HG02970 (cell line): Measurements from ENCODE around the gene MEG3.

Experiments used
- ATAC-seq: cut with Tn5 transposase; IDR thresholded peaks from one replicate; pipeline ENCODE4 v1.9.1; 2021; ENCODE audit warnings: mild to moderate bottlenecking, moderate library complexity, moderate number of reproducible peaks; ENCODE audit not compliant: unreplicated experiment, low FRiP score

MEG3 gene

GRCh38 chr14:100860556-100861187, 34.8 kb downstream of the MEG3 start:
- no peak for ATAC-seq

- no peak for ATAC-seq
These were observed 35.4 kb downstream of the MEG3 start for GRCh38 chr14:100861188-100861936.

DNA sequence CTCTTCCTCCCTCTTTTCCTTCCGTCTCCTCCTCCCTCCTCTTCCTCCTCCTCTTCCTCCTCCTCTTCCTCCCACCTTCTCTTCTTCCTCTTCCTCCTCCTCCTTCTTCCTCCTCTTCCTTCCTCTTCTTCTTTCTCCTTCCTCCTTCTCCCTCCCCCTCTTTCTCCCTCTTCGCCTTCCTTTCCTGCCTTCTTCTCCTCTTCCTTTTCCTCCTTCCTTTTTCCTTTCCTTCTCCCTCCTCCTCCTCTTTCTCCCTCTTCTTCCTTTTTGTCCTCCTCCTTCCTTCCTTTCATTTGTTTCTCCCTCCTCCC, 36.0 kb downstream of the MEG3 start:
- no peak for ATAC-seq

DNA sequence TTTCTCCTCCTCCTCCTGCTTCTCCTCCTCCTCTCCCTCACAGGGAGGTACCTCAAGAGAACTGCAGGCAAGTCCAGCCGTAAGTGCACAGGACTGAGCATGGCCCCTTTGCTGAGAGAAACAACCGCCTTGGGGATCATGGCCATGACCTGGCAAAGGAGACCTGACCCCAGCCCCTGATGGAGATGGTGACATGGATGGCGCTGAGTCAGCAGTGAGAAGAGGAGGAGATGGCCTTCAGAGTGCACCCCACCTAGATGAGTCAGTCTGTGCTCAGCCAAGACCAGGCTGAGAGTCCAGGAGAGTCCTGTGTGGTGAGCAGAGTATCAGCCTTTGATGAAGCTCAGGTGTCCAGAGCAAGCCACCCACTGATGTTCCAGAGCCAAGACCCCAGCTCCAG, 36.4 kb downstream of the MEG3 start:
- ATAC-seq, result no peak

- no peak for ATAC-seq
These were observed 36.9 kb downstream of the MEG3 start for GRCh38 chr14:100862793-100863192.

DNA sequence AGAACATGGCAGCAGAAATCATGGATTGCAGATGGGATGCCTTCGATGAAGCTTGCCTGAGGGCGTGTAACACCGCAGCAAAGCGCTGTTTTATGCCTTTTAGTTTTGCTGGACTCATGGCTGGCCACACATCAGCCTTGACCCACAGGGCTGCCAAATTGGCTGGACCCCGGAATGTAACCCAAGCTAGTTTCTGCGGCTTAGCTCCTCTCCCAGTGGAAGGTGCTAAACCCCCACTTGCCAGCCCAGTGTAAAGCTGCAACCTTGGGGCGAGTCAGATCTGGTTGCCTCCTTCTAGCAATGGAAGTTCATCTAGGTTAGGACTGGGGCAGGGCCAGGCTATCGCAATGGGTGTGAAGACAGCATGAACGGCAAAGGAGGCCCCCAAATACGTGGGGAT, 38.3 kb downstream of the MEG3 start:
- ATAC-seq, result no peak

GRCh38 chr14:100864960-100865681, 39.2 kb downstream of the MEG3 start:
- ATAC-seq, result no peak

DNA sequence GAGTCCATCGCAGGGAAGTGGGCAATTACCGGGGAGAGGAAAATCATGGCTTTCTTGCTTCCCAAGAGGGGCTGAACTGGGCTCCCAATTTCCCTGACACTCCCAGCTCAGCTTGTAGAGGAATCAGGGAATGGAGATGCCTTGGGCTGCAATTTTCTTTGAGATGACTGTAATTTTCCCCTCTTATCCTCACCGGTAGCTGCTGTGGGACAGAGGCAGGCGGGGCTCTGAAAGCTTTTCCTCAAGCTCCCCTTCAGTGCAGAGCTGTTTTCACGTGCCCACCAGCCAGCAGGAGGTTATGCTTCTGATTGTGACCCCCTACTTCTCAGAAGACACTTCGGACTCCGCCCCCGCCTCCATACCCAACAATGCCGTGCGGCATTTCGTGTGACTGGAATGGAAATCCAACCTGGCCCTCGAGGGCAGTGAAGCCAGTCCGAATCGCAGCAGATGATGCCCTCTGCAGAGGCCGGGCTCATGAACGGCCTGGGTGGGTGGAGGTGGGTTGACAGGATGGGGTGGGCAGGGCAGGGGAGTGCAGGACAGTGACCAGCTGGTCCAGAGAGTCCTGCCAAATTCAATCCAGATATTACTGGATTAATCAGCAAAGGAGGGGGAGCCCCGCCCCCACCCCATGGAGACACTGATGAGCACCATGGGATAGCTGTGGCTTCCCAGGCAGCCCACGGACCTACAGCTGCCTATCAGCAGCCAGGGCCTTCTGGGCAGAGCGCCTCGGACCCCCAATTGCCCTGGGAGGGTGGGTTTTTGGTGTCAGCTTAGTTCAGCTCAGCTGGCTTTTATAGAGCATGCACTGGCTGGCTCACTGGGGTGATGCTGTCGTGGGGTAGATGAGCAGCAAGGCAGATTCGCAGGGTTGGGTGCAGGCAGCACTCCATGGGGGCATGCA, 40.0 kb downstream of the MEG3 start:
- no peak for ATAC-seq

DNA sequence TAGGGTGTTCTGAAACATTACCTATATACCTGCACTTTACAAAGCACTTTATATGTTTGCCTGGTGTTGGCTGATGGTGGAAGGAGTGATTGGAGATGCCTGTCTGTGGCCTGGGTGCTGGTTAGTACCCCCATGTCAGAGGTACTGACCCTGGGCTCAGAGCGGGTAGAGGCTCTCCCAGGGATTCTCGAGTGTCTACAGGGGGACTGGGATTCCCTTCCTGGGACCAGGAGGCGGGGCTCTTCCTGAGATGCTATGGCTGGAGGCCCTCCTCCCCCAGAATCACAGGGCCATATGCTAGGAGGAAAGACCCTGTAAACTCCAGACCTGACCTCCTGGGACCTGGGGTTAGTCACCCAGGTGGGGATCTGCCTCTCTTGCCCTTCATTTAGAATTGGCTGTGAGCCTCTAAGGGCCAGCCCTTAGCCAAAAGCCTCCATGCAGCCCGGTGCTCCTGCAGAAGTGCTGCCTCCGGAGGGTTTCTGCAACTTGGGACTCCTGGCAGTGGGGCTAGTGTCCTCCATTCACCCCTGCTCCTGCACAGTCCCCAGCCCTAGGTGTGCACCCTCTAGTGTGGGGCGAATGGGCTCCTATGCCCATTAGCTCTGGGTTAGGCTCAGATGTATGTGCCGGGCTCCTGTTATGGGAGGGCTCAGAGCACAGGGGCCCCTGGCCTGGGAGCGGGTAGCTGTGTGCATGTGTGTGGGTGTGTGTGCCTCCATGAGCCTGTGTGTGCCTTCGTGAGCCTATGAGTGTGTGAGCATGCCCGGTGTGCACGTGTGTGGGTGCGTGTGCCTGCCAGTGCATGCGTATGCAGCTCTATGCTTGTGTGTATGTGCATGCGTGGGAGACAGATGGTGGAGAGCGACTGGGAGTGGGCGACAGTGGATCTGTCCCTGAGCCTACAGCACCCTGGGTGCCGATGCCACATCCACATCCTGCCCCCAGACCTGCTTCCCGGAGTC, 41.0 kb downstream of the MEG3 start:
- ATAC-seq, result no peak

GRCh38 chr14:100867631-100868315, 41.9 kb downstream of the MEG3 start:
- ATAC-seq, result no peak

GRCh38 chr14:100868621-100869370, 42.9 kb downstream of the MEG3 start:
- no peak for ATAC-seq

- ATAC-seq, result no peak
These were observed 45.6 kb downstream of the MEG3 start for GRCh38 chr14:100871234-100872186.

- no peak for ATAC-seq
These were observed 46.6 kb downstream of the MEG3 start for GRCh38 chr14:100872259-100873095.

DNA sequence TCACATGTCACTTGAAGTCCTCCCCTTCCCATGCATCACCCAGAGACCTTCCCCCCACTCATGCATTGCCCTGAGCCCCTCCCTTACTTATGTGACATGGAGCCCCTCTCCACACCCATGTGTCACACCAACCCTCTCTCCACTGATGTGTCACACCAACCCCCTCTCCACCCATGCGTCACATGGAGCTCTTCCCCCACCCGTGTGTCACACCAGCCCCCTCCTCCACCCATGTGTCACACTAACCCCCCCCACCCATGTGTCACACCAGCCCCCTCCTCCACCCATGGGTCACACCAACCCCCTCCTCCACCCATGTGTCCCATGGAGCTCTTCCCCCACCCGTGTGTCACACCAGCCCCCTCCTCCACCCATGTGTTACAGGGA, 47.2 kb downstream of the MEG3 start:
- no peak for ATAC-seq

DNA sequence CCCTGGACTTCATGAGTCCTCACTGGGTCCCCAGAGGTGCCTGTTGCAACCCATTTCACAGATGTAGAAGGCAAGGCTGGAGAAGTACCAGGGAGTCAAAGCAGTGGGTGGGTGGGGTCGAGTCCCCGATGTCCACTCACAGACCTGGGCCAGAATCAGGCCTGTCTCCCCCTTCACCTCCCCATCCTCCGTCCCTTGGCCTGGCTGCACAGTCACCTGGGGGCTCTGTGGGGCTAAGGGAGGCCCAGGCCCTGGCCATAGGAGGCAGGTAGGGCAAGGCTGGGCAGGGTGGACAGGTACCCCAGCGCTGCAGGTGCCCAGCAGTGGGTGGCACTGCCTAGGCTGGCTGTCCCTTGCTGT, 48.1 kb downstream of the MEG3 start:
- no peak for ATAC-seq

GRCh38 chr14:100874411-100875091, 48.6 kb downstream of the MEG3 start:
- no peak for ATAC-seq
